ENCODE results near the gene SLC22A17. TPM values are rescaled to one million over a fixed set of nuclear protein-coding genes. Genes with fewer than 3 reads are reported as not detected.

SLC22A17 gene
- total and polyA plus RNA-seq, 2 of the 13 experiments (the other 11 are each of a cell fraction or from before 2014, with no cell fraction given) = 0.95 to 1.1 TPM

DNA sequence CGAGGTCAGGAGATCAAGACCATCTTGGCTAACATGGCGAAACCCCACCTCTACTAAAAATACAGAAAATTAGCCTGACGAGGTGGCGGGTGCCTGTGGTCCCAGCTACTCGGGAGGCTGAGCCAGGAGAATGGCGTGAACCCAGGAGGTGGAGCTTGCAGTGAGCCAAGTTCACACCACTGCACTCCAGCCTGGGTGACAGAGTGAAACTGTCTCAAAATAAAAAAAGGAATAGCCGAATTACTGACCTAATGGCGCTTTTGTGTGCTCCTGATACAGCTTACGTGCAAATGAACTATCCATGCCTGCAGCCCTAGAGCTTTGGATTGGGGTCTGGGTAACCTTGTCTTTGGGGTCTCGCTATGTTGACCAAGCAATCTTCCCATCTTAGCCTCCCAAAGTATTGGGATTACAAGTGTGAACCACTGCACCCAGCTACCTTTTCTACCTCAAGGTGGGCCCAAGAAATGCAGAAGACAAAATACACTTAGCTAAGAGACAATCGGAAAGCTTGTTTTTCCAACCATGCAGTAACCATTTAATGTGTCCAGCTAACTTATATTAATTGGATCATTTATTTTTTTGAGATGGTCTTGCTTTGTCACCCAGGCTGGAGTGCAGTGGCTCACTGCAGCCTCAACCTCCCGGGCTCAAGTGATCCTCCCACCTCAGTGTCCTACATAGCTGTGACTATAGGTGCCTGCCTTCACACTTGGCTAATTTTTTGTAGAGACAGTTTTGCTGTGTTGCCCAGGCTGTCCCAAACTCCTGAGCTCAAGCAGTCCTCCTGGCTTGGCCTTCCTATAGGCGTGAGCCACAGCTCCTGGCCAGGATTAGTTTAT lies 26.0 kb downstream of the SLC22A17 start (continued):
- TF ChIP-seq, protein P1, sequence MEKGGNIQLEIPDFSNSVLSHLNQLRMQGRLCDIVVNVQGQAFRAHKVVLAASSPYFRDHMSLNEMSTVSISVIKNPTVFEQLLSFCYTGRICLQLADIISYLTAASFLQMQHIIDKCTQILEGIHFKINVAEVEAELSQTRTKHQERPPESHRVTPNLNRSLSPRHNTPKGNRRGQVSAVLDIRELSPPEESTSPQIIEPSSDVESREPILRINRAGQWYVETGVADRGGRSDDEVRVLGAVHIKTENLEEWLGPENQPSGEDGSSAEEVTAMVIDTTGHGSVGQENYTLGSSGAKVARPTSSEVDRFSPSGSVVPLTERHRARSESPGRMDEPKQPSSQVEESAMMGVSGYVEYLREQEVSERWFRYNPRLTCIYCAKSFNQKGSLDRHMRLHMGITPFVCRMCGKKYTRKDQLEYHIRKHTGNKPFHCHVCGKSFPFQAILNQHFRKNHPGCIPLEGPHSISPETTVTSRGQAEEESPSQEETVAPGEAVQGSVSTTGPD (CRISPR knock-in tag; IDR thresholded peaks at IDR 0.05) = no peak
- TF ChIP-seq, protein P2, sequence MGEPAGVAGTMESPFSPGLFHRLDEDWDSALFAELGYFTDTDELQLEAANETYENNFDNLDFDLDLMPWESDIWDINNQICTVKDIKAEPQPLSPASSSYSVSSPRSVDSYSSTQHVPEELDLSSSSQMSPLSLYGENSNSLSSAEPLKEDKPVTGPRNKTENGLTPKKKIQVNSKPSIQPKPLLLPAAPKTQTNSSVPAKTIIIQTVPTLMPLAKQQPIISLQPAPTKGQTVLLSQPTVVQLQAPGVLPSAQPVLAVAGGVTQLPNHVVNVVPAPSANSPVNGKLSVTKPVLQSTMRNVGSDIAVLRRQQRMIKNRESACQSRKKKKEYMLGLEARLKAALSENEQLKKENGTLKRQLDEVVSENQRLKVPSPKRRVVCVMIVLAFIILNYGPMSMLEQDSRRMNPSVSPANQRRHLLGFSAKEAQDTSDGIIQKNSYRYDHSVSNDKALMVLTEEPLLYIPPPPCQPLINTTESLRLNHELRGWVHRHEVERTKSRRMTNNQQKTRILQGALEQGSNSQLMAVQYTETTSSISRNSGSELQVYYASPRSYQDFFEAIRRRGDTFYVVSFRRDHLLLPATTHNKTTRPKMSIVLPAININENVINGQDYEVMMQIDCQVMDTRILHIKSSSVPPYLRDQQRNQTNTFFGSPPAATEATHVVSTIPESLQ (CRISPR knock-in tag; conservative IDR thresholded peaks at IDR 0.05) = no peak
- TF ChIP-seq ZNF644 (CRISPR knock-in tag; IDR thresholded peaks at IDR 0.05; ENCODE audit: low read depth) = no peak
- no peak for TF ChIP-seq DNMT1 (CRISPR knock-in tag; IDR thresholded peaks at IDR 0.05)
- no peak for TF ChIP-seq ZNF180 (CRISPR knock-in tag; IDR thresholded peaks at IDR 0.05; ENCODE audit: borderline replicate concordance, low read depth)
- TF ChIP-seq, protein P3, sequence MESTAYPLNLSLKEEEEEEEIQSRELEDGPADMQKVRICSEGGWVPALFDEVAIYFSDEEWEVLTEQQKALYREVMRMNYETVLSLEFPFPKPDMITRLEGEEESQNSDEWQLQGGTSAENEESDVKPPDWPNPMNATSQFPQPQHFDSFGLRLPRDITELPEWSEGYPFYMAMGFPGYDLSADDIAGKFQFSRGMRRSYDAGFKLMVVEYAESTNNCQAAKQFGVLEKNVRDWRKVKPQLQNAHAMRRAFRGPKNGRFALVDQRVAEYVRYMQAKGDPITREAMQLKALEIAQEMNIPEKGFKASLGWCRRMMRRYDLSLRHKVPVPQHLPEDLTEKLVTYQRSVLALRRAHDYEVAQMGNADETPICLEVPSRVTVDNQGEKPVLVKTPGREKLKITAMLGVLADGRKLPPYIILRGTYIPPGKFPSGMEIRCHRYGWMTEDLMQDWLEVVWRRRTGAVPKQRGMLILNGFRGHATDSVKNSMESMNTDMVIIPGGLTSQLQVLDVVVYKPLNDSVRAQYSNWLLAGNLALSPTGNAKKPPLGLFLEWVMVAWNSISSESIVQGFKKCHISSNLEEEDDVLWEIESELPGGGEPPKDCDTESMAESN (CRISPR knock-in tag; conservative IDR thresholded peaks at IDR 0.05) = no peak
- no peak for TF ChIP-seq MAFK (conservative IDR thresholded peaks at IDR 0.05 in 1 of 2, IDR thresholded peaks at IDR 0.05 in 1 of 2; ENCODE audit: low read length in 2 of 2)
- 0 out of 2 replicates have a peak, but pooled peaks have one; percentile 7 for TF ChIP-seq ESRRA (CRISPR knock-in tag; IDR thresholded peaks at IDR 0.05; ENCODE audit: low read depth)
- TF ChIP-seq, protein P4, sequence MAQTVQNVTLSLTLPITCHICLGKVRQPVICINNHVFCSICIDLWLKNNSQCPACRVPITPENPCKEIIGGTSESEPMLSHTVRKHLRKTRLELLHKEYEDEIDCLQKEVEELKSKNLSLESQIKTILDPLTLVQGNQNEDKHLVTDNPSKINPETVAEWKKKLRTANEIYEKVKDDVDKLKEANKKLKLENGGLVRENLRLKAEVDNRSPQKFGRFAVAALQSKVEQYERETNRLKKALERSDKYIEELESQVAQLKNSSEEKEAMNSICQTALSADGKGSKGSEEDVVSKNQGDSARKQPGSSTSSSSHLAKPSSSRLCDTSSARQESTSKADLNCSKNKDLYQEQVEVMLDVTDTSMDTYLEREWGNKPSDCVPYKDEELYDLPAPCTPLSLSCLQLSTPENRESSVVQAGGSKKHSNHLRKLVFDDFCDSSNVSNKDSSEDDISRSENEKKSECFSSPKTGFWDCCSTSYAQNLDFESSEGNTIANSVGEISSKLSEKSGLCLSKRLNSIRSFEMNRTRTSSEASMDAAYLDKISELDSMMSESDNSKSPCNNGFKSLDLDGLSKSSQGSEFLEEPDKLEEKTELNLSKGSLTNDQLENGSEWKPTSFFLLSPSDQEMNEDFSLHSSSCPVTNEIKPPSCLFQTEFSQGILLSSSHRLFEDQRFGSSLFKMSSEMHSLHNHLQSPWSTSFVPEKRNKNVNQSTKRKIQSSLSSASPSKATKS (CRISPR knock-in tag; IDR thresholded peaks at IDR 0.05) = no peak
- no peak for TF ChIP-seq ZNF138 (CRISPR knock-in tag; IDR thresholded peaks at IDR 0.05; ENCODE audit: low read depth)
- TF ChIP-seq ZNF501 (CRISPR knock-in tag; IDR thresholded peaks at IDR 0.05) = no peak
- TF ChIP-seq, protein P5, sequence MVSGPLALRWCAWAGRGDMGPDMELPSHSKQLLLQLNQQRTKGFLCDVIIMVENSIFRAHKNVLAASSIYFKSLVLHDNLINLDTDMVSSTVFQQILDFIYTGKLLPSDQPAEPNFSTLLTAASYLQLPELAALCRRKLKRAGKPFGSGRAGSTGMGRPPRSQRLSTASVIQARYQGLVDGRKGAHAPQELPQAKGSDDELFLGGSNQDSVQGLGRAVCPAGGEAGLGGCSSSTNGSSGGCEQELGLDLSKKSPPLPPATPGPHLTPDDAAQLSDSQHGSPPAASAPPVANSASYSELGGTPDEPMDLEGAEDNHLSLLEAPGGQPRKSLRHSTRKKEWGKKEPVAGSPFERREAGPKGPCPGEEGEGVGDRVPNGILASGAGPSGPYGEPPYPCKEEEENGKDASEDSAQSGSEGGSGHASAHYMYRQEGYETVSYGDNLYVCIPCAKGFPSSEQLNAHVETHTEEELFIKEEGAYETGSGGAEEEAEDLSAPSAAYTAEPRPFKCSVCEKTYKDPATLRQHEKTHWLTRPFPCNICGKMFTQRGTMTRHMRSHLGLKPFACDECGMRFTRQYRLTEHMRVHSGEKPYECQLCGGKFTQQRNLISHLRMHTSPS (CRISPR knock-in tag; IDR thresholded peaks at IDR 0.05; ENCODE audit: low read depth) = no peak
- TF ChIP-seq SMC3 (IDR thresholded peaks at IDR 0.05; ENCODE audit: low read length) = no peak
- no peak for TF ChIP-seq HES4 (CRISPR knock-in tag; IDR thresholded peaks at IDR 0.05; ENCODE audit: borderline replicate concordance)
- no peak for TF ChIP-seq ZNF703 (CRISPR knock-in tag; IDR thresholded peaks at IDR 0.05; ENCODE audit: borderline replicate concordance)
- peak; percentile 24; the same call in 1 of the 2 replicates for TF ChIP-seq SNAI1 (CRISPR knock-in tag; IDR thresholded peaks at IDR 0.05; ENCODE audit: borderline replicate concordance)
- no peak for TF ChIP-seq ZNF720 (CRISPR knock-in tag; IDR thresholded peaks at IDR 0.05)
- TF ChIP-seq HNRNPL (IDR thresholded peaks at IDR 0.05; ENCODE audit: low read depth, low read length) = no peak
- TF ChIP-seq ZZZ3 (CRISPR knock-in tag; IDR thresholded peaks at IDR 0.05; ENCODE audit: borderline replicate concordance) = no peak
- no peak for TF ChIP-seq ARNTL (CRISPR knock-in tag; IDR thresholded peaks at IDR 0.05)
